NB4 (cell line): ENCODE data around the gene ETV5.

Experiments used
- CTCF ChIP-seq: IDR thresholded peaks from one replicate; pipeline ENCODE4 v1.5.1; 2012; ENCODE audit warnings: low read depth, low read length
- MAX ChIP-seq: IDR thresholded peaks from 2 replicates; pipeline ENCODE4 v1.6.1; 2011; ENCODE audit warnings: low read depth, low read length
- POLR2A ChIP-seq: IDR thresholded peaks from 2 replicates; pipeline ENCODE4 v1.6.1; 2011; ENCODE audit warnings: mild to moderate bottlenecking; ENCODE audit not compliant: insufficient read length; ENCODE audit errors: extremely low read depth

GRCh38 chr3:186149319-186149960 is 40.6 kb upstream of the ETV5 start:
- no peak for TF ChIP-seq POLR2A
- no peak for TF ChIP-seq CTCF
- no peak for TF ChIP-seq MAX
